Thoracic aorta (tissue), 2 donors: ENCODE measurements around the gene DPP4. TPM values are rescaled to one million over a fixed set of nuclear protein-coding genes. Genes with fewer than 3 reads are reported as not detected.

Experiments used
- ATAC-seq: fragments of 150-250 bp; one replicate; pipeline ENCODE4 v1.8.0; 2017; ENCODE audit warnings: low read depth; ENCODE audit not compliant: insufficient number of reproducible peaks, low FRiP score
- DNase-seq: peaks from one replicate; pipeline ENCODE4 v3.0.0-alpha.2; 2020; ENCODE audit warnings: low spot score
- H3K27ac ChIP-seq, 2 donors: fragments of 200-600 bp; sonication (generic); 1 replicate in 1 of 2; 2 replicates in 1 of 2; pipeline ENCODE4 v1.5.1; 2016; ENCODE audit warnings: mild to moderate bottlenecking in 2 of 2, moderate library complexity in 2 of 2
- H3K27me3 ChIP-seq: fragments of 200-600 bp; sonication (generic); replicated peaks from 2 replicates; pipeline ENCODE4 v1.6.0; 2016; ENCODE audit warnings: mild to moderate bottlenecking; ENCODE audit not compliant: insufficient read depth
- H3K36me3 ChIP-seq: fragments of 200-600 bp; sonication (generic); one replicate; pipeline ENCODE4 v1.5.1; 2016
- H3K4me1 ChIP-seq, 2 donors: fragments of 200-600 bp; sonication (generic); 1 replicate in 1 of 2; 2 replicates in 1 of 2; pipeline versions ENCODE4 v1.5.1 to v1.6.0; 2016; ENCODE audit warnings: low read depth in 2 of 2, mild to moderate bottlenecking in 1 of 2; ENCODE audit not compliant: control insufficient read depth in 1 of 2
- H3K4me3 ChIP-seq: fragments of 200-600 bp; sonication (generic); 2 replicates; pipeline ENCODE4 v1.5.1; 2016; ENCODE audit warnings: mild to moderate bottlenecking
- H3K9me3 ChIP-seq: fragments of 200-600 bp; sonication (generic); 2 replicates; pipeline ENCODE4 v1.5.1; 2016
- CTCF ChIP-seq: fragments of 200-600 bp; sonication (generic); IDR thresholded peaks from one replicate; pipeline ENCODE4 v1.5.1; 2019; ENCODE audit warnings: antibody characterized with exemption
- total RNA-seq, 2 donors: library from RNA; depleted of rRNA; stranded (reverse); fragments of >200 nt; gene quantifications; one replicate each; pipeline versions ENCODE4 v1.1.0 to v1.2.3, GENCODE V29; 2016

The DPP4 gene
- total RNA-seq, 2 donors from 2014 or later, result 2.0 to 2.1 TPM

- Histone ChIP-seq H3K4me1 (no peaks in the 10 kb centered on the region), H3K36me3 (no peaks in the 10 kb centered on the region), H3K4me3 (no peak overlapping the region), H3K9me3 (no peaks in the 10 kb centered on the region), H3K27ac (no peak overlapping the region), H3K27me3 (no peaks in the 10 kb centered on the region)
- ATAC-seq (no peak), DNase-seq (no peak)
- no peak for TF ChIP-seq CTCF
Measured at GRCh38 chr2:161990036-161990435, 84.0 kb downstream of the DPP4 start.

GRCh38 chr2:161988589-161988988 is 85.4 kb downstream of the DPP4 start:
- DNase-seq (no peak), ATAC-seq (no peak)
- Histone ChIP-seq H3K4me1 (no peaks in the 10 kb centered on the region), H3K27ac (no peak overlapping the region), H3K9me3 (no peaks in the 10 kb centered on the region), H3K36me3 (no peaks in the 10 kb centered on the region), H3K27me3 (no peaks in the 10 kb centered on the region), H3K4me3 (no peak overlapping the region)
- no peak for TF ChIP-seq CTCF

GRCh38 chr2:161987311-161987710 is 86.7 kb downstream of the DPP4 start:
- no peaks in the 10 kb centered on the region for H3K9me3 ChIP-seq
- no peak overlapping the region for H3K27ac ChIP-seq
- ATAC-seq (no peak), DNase-seq (no peak)
- no peak overlapping the region for H3K4me3 ChIP-seq
- TF ChIP-seq CTCF, result no peak
- H3K4me1 ChIP-seq, result no peaks in the 10 kb centered on the region
- no peaks in the 10 kb centered on the region for H3K36me3 ChIP-seq
- no peaks in the 10 kb centered on the region for H3K27me3 ChIP-seq

- TF ChIP-seq CTCF, result no peak
- Histone ChIP-seq H3K9me3 (no peaks in the 10 kb centered on the region), H3K4me3 (no peak overlapping the region), H3K36me3 (no peaks in the 10 kb centered on the region), H3K27ac (no peak overlapping the region), H3K27me3 (no peaks in the 10 kb centered on the region), H3K4me1 (no peaks in the 10 kb centered on the region)
- no peak for ATAC-seq
- no peak for DNase-seq
Measured at GRCh38 chr2:161983866-161984265, 90.1 kb downstream of the DPP4 start.

GRCh38 chr2:161983331-161983651 is 90.7 kb downstream of the DPP4 start:
- no peaks in the 10 kb centered on the region for H3K4me1 ChIP-seq
- DNase-seq (no peak), ATAC-seq (no peak)
- H3K27ac ChIP-seq, result no peak overlapping the region
- H3K4me3 ChIP-seq, result no peak overlapping the region
- no peak for TF ChIP-seq CTCF
- H3K9me3 ChIP-seq, result no peaks in the 10 kb centered on the region
- H3K27me3 ChIP-seq, result no peaks in the 10 kb centered on the region
- no peaks in the 10 kb centered on the region for H3K36me3 ChIP-seq
